ENCODE data around the gene ZCCHC7. TPM values are rescaled to one million over a fixed set of nuclear protein-coding genes. Genes with fewer than 3 reads are reported as not detected.

The ZCCHC7 gene
- polyA plus RNA-seq, 1 donor from 2014 or later, result 10.9 TPM

DNA sequence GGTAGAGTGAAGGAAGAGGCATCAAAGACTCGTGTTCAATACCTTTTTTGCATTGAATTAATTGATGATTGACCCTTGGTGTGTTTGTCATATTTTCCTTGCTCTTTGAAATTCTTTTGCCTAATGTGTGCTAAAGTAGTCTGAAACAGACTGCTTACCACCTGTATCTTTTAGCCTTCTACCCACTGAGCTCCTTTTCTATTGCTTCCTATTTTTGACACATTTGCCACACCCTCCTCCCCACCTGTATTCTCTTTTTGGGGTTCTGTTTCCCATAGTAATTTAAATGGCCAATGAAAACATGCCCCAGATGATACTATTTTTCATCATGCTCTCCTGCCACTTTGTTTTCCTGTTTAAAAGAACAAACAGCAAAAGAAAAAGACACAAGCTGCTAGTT is 78.5 kb downstream of the ZCCHC7 start:
- Histone ChIP-seq H3K9me2 (ENCODE audit: insufficient read depth, low read length) (no peaks in the 10 kb centered on the region), H3K9me3 (ENCODE audit: low read length) (no peaks in the 10 kb centered on the region), H3K4me3 (ENCODE audit: low read length) (no peak overlapping the region), H3F3A (ENCODE audit: insufficient read depth, low read length, poor library complexity, severe bottlenecking) (no peaks in the 10 kb centered on the region), H2AFZ (ENCODE audit: low read depth, low read length) (no peak overlapping the region), H3K9ac (ENCODE audit: low read length) (no peak overlapping the region), H3K27ac (ENCODE audit: low read length) (no peak overlapping the region), H3K36me3 (ENCODE audit: insufficient read depth, low read length) (no peaks in the 10 kb centered on the region), H3K27me3 (ENCODE audit: insufficient read depth, low read depth, low read length) (no peaks in the 10 kb centered on the region), H4K20me1 (ENCODE audit: insufficient read depth) (no peaks in the 10 kb centered on the region), H3K79me2 (replicated peaks; ENCODE audit: insufficient read depth, low read length) (no peaks in the 10 kb centered on the region), H3K4me2 (ENCODE audit: low read length) (no peak overlapping the region)
- TF ChIP-seq EZH2 (IDR thresholded peaks at IDR 0.05; ENCODE audit: borderline replicate concordance, insufficient read depth, low read length, poor library complexity, severe bottlenecking) (no peak), RAD21 (conservative IDR thresholded peaks at IDR 0.05) (no peak), TAF1 (IDR thresholded peaks at IDR 0.05; ENCODE audit: low read depth) (no peak), EP300 (conservative IDR thresholded peaks at IDR 0.05; ENCODE audit: poor library complexity, severe bottlenecking) (no peak), SMC3 (conservative IDR thresholded peaks at IDR 0.05; ENCODE audit: poor library complexity) (no peak), MXI1 (conservative IDR thresholded peaks at IDR 0.05; ENCODE audit: poor library complexity, severe bottlenecking) (no peak), POLR2AphosphoS5 (IDR thresholded peaks at IDR 0.05) (no peak)
- TF ChIP-seq, protein P1, sequence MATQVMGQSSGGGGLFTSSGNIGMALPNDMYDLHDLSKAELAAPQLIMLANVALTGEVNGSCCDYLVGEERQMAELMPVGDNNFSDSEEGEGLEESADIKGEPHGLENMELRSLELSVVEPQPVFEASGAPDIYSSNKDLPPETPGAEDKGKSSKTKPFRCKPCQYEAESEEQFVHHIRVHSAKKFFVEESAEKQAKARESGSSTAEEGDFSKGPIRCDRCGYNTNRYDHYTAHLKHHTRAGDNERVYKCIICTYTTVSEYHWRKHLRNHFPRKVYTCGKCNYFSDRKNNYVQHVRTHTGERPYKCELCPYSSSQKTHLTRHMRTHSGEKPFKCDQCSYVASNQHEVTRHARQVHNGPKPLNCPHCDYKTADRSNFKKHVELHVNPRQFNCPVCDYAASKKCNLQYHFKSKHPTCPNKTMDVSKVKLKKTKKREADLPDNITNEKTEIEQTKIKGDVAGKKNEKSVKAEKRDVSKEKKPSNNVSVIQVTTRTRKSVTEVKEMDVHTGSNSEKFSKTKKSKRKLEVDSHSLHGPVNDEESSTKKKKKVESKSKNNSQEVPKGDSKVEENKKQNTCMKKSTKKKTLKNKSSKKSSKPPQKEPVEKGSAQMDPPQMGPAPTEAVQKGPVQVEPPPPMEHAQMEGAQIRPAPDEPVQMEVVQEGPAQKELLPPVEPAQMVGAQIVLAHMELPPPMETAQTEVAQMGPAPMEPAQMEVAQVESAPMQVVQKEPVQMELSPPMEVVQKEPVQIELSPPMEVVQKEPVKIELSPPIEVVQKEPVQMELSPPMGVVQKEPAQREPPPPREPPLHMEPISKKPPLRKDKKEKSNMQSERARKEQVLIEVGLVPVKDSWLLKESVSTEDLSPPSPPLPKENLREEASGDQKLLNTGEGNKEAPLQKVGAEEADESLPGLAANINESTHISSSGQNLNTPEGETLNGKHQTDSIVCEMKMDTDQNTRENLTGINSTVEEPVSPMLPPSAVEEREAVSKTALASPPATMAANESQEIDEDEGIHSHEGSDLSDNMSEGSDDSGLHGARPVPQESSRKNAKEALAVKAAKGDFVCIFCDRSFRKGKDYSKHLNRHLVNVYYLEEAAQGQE (IDR thresholded peaks at IDR 0.05; ENCODE audit: borderline replicate concordance), result no peak
- TF ChIP-seq, protein P2, sequence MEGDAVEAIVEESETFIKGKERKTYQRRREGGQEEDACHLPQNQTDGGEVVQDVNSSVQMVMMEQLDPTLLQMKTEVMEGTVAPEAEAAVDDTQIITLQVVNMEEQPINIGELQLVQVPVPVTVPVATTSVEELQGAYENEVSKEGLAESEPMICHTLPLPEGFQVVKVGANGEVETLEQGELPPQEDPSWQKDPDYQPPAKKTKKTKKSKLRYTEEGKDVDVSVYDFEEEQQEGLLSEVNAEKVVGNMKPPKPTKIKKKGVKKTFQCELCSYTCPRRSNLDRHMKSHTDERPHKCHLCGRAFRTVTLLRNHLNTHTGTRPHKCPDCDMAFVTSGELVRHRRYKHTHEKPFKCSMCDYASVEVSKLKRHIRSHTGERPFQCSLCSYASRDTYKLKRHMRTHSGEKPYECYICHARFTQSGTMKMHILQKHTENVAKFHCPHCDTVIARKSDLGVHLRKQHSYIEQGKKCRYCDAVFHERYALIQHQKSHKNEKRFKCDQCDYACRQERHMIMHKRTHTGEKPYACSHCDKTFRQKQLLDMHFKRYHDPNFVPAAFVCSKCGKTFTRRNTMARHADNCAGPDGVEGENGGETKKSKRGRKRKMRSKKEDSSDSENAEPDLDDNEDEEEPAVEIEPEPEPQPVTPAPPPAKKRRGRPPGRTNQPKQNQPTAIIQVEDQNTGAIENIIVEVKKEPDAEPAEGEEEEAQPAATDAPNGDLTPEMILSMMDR (IDR thresholded peaks at IDR 0.05; ENCODE audit: poor library complexity, severe bottlenecking), result no peak

DNA sequence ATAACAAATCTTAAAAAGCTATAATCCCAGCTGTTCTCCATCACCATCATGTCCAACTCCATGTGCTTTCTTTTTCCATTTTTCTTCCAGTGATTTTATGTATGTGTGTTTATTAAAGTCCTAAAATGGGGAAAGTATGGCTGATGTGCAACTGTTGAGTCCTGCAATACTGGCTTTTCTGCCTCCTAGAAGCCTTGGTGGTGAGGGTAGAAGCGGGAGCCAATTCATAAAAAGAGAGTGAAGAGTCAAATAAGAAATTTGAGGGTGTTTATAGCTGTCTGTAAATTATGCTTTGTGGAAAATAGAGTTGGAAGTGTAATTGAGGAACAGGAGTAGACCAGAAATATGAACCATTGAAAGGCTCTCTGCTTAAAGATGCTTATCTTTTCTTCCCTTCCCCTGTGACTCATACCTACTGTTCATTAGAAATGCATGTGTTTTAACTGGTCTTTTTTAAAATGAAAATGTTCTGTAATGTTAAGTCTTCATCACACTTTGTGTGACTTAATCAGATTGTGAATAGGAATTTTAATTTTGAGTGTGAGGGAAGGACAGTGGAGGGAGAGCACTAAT is 80.1 kb downstream of the ZCCHC7 start:
- no peak overlapping the region for H3K27ac ChIP-seq (ENCODE audit: low read length)
- no peaks in the 10 kb centered on the region for H3K9me3 ChIP-seq (ENCODE audit: low read length)
- H2AFZ ChIP-seq (ENCODE audit: low read depth, low read length), result no peak overlapping the region
- H4K20me1 ChIP-seq (ENCODE audit: insufficient read depth), result no peaks in the 10 kb centered on the region
- no peaks in the 10 kb centered on the region for H3K79me2 ChIP-seq (replicated peaks; ENCODE audit: insufficient read depth, low read length)
- H3K9ac ChIP-seq (ENCODE audit: low read length), result no peak overlapping the region
- no peaks in the 10 kb centered on the region for H3K9me2 ChIP-seq (ENCODE audit: insufficient read depth, low read length)
- no peaks in the 10 kb centered on the region for H3K27me3 ChIP-seq (ENCODE audit: insufficient read depth, low read depth, low read length)
- no peaks in the 10 kb centered on the region for H3K36me3 ChIP-seq (ENCODE audit: insufficient read depth, low read length)
- H3K4me2 ChIP-seq (ENCODE audit: low read length), result no peak overlapping the region
- no peak overlapping the region for H3K4me3 ChIP-seq (ENCODE audit: low read length)
- no peaks in the 10 kb centered on the region for H3F3A ChIP-seq (ENCODE audit: insufficient read depth, low read length, poor library complexity, severe bottlenecking)
- TF ChIP-seq MXI1 (conservative IDR thresholded peaks at IDR 0.05; ENCODE audit: poor library complexity, severe bottlenecking) (no peak), POLR2AphosphoS5 (IDR thresholded peaks at IDR 0.05) (no peak), EZH2 (IDR thresholded peaks at IDR 0.05; ENCODE audit: borderline replicate concordance, insufficient read depth, low read length, poor library complexity, severe bottlenecking) (no peak), RAD21 (conservative IDR thresholded peaks at IDR 0.05) (no peak)

All from neural cell (in vitro differentiated cells).